Parathyroid adenoma (tissue), 2 donors: Measurements from ENCODE around the gene NLK.

Experiments
- H2AFZ ChIP-seq: fragments of 300-600 bp; sonication (generic); one replicate; pipeline ENCODE4 v1.7.0; 2017; ENCODE audit warnings: antibody characterized with exemption, mild to moderate bottlenecking
- H3K27ac ChIP-seq: fragments of 300-600 bp; sonication (generic); one replicate; pipeline ENCODE4 v1.7.0; 2017
- H3K27me3 ChIP-seq: fragments of 300-600 bp; sonication (generic); one replicate; pipeline ENCODE4 v1.7.0; 2017; ENCODE audit warnings: low read length; ENCODE audit not compliant: control insufficient read depth, insufficient read depth
- H3K36me3 ChIP-seq: fragments of 300-600 bp; sonication (generic); one replicate; pipeline ENCODE4 v1.7.0; 2017; ENCODE audit warnings: low read length; ENCODE audit not compliant: control insufficient read depth, insufficient read depth
- H3K4me1 ChIP-seq: fragments of 300-600 bp; sonication (generic); one replicate; pipeline ENCODE4 v1.7.0; 2017; ENCODE audit warnings: control low read depth
- H3K4me2 ChIP-seq: fragments of 300-600 bp; sonication (generic); one replicate; pipeline ENCODE4 v1.7.0; 2017; ENCODE audit warnings: low read length
- H3K4me3 ChIP-seq: fragments of 300-600 bp; sonication (generic); one replicate; pipeline ENCODE4 v1.7.0; 2017; ENCODE audit warnings: low read depth, low read length
- H3K79me2 ChIP-seq: fragments of 300-600 bp; sonication (generic); one replicate; pipeline ENCODE4 v1.7.0; 2017; ENCODE audit warnings: control low read depth
- H3K9ac ChIP-seq: fragments of 300-600 bp; sonication (generic); one replicate; pipeline ENCODE4 v1.7.0; 2017; ENCODE audit warnings: mild to moderate bottlenecking
- H3K9me3 ChIP-seq: fragments of 300-600 bp; sonication (generic); one replicate; pipeline ENCODE4 v1.7.0; 2017; ENCODE audit warnings: low read length; ENCODE audit not compliant: control insufficient read depth
- TF ChIP-seq, protein P1 (sequence below): fragments of 300-600 bp; sonication (generic); IDR thresholded peaks from one replicate; pipeline ENCODE4 v1.7.0; 2017; ENCODE audit warnings: antibody characterized with exemption, mild to moderate bottlenecking
- donor health status: primary hyperparathyroidism.

NLK gene

DNA sequence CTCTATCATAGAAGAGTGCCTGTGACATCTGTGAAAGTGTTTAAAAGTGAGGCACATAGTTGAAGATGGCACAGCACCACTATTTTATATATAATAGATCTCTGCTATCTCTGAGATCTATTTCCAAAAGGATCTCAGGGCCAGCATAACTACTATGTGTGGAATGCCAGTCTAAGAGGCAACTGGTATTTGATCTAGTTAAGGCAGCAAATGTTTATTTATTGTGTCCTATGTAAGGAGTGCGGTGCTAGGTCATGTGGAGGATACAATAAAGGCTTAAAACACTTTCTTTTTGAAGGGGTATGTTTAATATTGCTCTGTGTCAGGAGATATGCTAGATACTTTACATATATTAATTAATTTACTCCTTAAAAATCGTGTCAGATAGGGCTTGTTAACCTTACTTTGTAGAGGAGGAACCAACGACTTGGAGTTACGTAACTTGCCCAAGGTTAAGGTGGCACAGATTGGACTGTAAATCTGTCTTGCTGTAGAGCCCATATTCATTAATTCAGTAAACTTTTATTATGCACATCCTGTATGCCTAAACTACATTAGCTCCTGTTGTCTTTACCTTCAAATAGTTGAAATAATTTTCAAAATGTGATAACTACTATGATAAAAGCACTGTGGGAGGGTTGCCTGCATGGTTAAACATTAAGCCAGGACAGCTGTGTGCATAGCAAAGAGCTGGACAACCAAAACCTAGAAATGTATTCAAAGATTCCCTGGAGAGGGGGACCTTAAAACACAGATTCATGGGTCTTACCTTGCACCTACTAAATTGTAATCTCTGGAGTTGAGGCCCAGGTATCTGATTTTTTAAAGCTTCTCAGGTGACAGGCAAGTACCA is 83.3 kb downstream of the NLK start:
- Histone ChIP-seq H3K9ac (no peak overlapping the region), H3K36me3 (no peaks in the 10 kb centered on the region), H3K4me2 (no peak overlapping the region), H2AFZ (no peak overlapping the region), H3K27ac (no peak overlapping the region), H3K79me2 (no peaks in the 10 kb centered on the region), H3K9me3 (no peaks in the 10 kb centered on the region), H3K27me3 (no peaks in the 10 kb centered on the region), H3K4me3 (no peak overlapping the region), H3K4me1 (no peaks in the 10 kb centered on the region)
- TF ChIP-seq, protein P1, sequence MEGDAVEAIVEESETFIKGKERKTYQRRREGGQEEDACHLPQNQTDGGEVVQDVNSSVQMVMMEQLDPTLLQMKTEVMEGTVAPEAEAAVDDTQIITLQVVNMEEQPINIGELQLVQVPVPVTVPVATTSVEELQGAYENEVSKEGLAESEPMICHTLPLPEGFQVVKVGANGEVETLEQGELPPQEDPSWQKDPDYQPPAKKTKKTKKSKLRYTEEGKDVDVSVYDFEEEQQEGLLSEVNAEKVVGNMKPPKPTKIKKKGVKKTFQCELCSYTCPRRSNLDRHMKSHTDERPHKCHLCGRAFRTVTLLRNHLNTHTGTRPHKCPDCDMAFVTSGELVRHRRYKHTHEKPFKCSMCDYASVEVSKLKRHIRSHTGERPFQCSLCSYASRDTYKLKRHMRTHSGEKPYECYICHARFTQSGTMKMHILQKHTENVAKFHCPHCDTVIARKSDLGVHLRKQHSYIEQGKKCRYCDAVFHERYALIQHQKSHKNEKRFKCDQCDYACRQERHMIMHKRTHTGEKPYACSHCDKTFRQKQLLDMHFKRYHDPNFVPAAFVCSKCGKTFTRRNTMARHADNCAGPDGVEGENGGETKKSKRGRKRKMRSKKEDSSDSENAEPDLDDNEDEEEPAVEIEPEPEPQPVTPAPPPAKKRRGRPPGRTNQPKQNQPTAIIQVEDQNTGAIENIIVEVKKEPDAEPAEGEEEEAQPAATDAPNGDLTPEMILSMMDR = no peak

DNA sequence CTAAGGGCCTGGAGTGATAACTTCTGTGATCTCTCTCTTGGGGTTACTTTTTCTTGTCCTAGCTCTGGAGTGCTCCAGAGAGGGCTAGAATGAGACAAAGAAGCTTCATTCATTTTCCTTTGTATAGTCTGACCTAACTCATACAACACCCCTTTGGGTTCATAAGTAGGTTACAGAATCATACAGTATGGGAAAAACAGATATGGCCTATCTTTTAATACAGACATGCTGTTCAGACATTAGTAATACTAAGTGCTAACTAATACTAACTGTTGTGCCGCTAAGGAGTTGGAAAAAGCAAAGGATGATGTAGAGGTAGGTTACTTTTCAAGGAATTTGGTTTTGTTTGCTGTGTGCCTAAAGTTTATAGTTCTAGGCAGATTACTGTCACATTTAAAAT is 84.7 kb downstream of the NLK start:
- TF ChIP-seq, protein P1 = no peak

DNA sequence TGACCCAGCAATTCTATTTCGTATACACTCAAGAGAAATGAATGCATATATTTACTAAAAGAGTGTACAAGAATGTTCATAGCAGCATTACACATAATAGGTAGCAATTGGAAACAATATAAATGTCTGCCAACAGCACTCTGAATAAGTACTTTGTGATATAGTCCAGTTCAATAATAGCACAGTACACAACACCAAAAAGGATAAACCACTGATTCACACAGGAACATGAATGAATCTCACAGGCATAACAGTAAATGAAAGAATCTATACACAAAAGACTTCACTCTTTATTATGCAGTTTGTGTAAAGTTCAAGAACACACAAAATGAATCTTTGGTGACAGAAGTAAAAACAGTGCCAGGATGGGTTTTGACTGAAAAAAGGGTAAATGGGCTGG is 86.3 kb downstream of the NLK start:
- Histone ChIP-seq H3K4me2 (no peak overlapping the region), H3K79me2 (no peaks in the 10 kb centered on the region), H3K36me3 (no peaks in the 10 kb centered on the region), H3K27me3 (no peaks in the 10 kb centered on the region), H3K4me3 (no peak overlapping the region), H3K27ac (no peak overlapping the region), H3K4me1 (no peaks in the 10 kb centered on the region), H3K9me3 (no peaks in the 10 kb centered on the region), H2AFZ (no peak overlapping the region), H3K9ac (no peak overlapping the region)
- TF ChIP-seq, protein P1 = no peak

More for the DNA sequence above, 84.7 kb downstream of the NLK start:
- H3K27me3 ChIP-seq = no peaks in the 10 kb centered on the region
- no peak overlapping the region for H3K9ac ChIP-seq
- H3K9me3 ChIP-seq = no peaks in the 10 kb centered on the region
- no peak overlapping the region for H3K4me3 ChIP-seq
- H3K4me1 ChIP-seq = no peaks in the 10 kb centered on the region
- H3K27ac ChIP-seq = no peak overlapping the region
- H3K36me3 ChIP-seq = no peaks in the 10 kb centered on the region
- no peaks in the 10 kb centered on the region for H3K79me2 ChIP-seq
- no peak overlapping the region for H3K4me2 ChIP-seq
- H2AFZ ChIP-seq = no peak overlapping the region

DNA sequence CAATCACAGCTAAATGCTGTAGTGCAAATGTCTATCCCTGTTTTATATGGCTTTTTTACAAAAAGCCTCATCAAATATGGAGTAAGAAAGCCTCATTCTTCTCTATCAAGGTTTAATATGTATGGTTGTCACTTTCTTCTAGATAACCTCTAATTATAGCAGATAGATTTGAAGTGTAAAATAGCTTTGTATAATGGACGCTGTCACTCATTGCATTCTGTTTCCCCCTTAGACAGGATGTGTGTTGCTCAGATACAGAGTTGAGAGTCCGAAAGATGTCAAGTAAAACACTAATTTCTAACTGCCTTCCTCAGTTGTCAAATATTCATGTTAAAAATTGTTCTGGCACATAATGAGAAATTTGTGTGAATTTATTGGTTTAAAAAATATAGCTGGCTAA is 88.0 kb downstream of the NLK start:
- TF ChIP-seq, protein P1 = no peak

DNA sequence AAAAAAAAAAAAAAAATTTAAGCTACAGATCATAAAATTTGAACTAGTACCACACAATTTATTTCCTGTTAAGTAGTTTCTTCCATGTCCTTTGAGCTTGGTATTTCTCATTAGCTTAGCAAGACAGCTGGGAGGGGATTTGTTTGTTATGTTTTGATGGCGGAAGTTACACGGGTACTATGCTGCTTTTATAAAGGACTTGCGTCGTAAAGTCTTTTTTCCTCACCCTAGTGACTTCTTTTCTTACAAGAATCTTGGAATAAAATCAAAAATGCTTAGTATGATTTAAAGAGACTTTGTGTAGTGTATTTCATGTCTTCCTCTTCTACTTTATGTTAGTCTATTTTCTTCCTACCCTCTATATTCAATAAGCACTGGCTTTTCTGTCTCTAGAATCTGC is 89.1 kb downstream of the NLK start:
- Histone ChIP-seq H2AFZ (no peak overlapping the region), H3K4me2 (no peak overlapping the region), H3K9ac (no peak overlapping the region), H3K9me3 (no peaks in the 10 kb centered on the region), H3K4me3 (no peak overlapping the region), H3K36me3 (no peaks in the 10 kb centered on the region), H3K4me1 (no peaks in the 10 kb centered on the region), H3K27ac (no peak overlapping the region), H3K79me2 (no peaks in the 10 kb centered on the region), H3K27me3 (no peaks in the 10 kb centered on the region)
- TF ChIP-seq, protein P1 = no peak

More for the DNA sequence above, 88.0 kb downstream of the NLK start:
- no peaks in the 10 kb centered on the region for H3K79me2 ChIP-seq
- H3K9ac ChIP-seq = no peak overlapping the region
- H3K4me3 ChIP-seq = no peak overlapping the region
- H3K27ac ChIP-seq = no peak overlapping the region
- H2AFZ ChIP-seq = no peak overlapping the region
- H3K36me3 ChIP-seq = no peaks in the 10 kb centered on the region
- H3K27me3 ChIP-seq = no peaks in the 10 kb centered on the region
- no peaks in the 10 kb centered on the region for H3K9me3 ChIP-seq
- no peaks in the 10 kb centered on the region for H3K4me1 ChIP-seq
- no peak overlapping the region for H3K4me2 ChIP-seq
